Mesendoderm (in vitro differentiated cells): ENCODE data around the gene AHCYL2.

ENCODE experiments used
- DNase-seq: peaks from one replicate; pipeline ENCODE4 v3.0.0; 2013
- H2AK5ac ChIP-seq: 2 replicates; pipeline ENCODE4 v1.6.1; 2013; ENCODE audit warnings: low read length, inconsistent platforms
- H2BK120ac ChIP-seq: 2 replicates; pipeline ENCODE4 v1.6.1; 2013; ENCODE audit warnings: low read depth, mild to moderate bottlenecking, low read length, moderate library complexity, mixed read lengths
- H2BK15ac ChIP-seq: replicated peaks from 2 replicates; pipeline ENCODE4 v1.6.1; 2013; ENCODE audit warnings: low read depth, mild to moderate bottlenecking, moderate library complexity
- H2BK5ac ChIP-seq: 2 replicates; pipeline ENCODE4 v1.6.1; 2013; ENCODE audit warnings: low read length, inconsistent platforms
- H3K18ac ChIP-seq: 2 replicates; pipeline ENCODE4 v1.6.1; 2013; ENCODE audit warnings: mild to moderate bottlenecking, low read length, mixed read lengths
- H3K23ac ChIP-seq: one replicate; pipeline ENCODE4 v1.6.1; 2013; ENCODE audit warnings: low read length
- H3K27ac ChIP-seq: 2 replicates; pipeline ENCODE4 v1.5.1; 2013; ENCODE audit warnings: low read depth, mild to moderate bottlenecking, inconsistent platforms, low read length, moderate library complexity
- H3K27me3 ChIP-seq: 2 replicates; pipeline ENCODE4 v1.6.1; 2013; ENCODE audit warnings: low read length, control low read depth, mild to moderate bottlenecking, inconsistent platforms; ENCODE audit not compliant: insufficient read depth, poor library complexity
- H3K36me3 ChIP-seq: 2 replicates; pipeline ENCODE4 v1.6.1; 2013; ENCODE audit warnings: low read length, inconsistent platforms; ENCODE audit not compliant: control insufficient read depth, insufficient read depth
- H3K4ac ChIP-seq: one replicate; pipeline ENCODE4 v1.6.1; 2013; ENCODE audit warnings: low read depth, mild to moderate bottlenecking, low read length, moderate library complexity
- H3K4me1 ChIP-seq: 2 replicates; pipeline ENCODE4 v1.6.1; 2013; ENCODE audit warnings: low read depth, low read length, inconsistent platforms; ENCODE audit not compliant: control insufficient read depth
- H3K4me2 ChIP-seq: 2 replicates; pipeline ENCODE4 v1.6.1; 2013; ENCODE audit warnings: low read length
- H3K4me3 ChIP-seq: 2 replicates; pipeline ENCODE4 v1.5.1; 2013; ENCODE audit warnings: mild to moderate bottlenecking, low read length
- H3K56ac ChIP-seq: one replicate; pipeline ENCODE4 v1.6.1; 2013; ENCODE audit warnings: low read length
- H3K79me1 ChIP-seq: 2 replicates; pipeline ENCODE4 v1.6.1; 2013; ENCODE audit warnings: low read length, inconsistent platforms
- H3K79me2 ChIP-seq: 2 replicates; pipeline ENCODE4 v1.6.1; 2013; ENCODE audit warnings: mild to moderate bottlenecking, low read length; ENCODE audit not compliant: control insufficient read depth, insufficient read depth
- H3K9ac ChIP-seq: 2 replicates; pipeline ENCODE4 v1.6.1; 2013; ENCODE audit warnings: low read length, inconsistent platforms
- H4K5ac ChIP-seq: one replicate; pipeline ENCODE4 v1.6.1; 2013; ENCODE audit warnings: low read length
- H4K8ac ChIP-seq: one replicate; pipeline ENCODE4 v1.6.1; 2013; ENCODE audit warnings: low read depth, mild to moderate bottlenecking, control low read depth, low read length, moderate library complexity
- WGBS: extraction: QIAGEN DNeasy Blood & Tissue Kit; methylation state at CpG from one replicate; pipeline ENCODE4 v1.1.7; 2013; ENCODE audit warnings: low lambda C conversion rate, missing lambda C conversion rate; ENCODE audit not compliant: insufficient coverage; ENCODE audit errors: extremely low coverage; 5-methylcytosine and 5-hydroxymethylcytosine counted together

The AHCYL2 gene

DNA sequence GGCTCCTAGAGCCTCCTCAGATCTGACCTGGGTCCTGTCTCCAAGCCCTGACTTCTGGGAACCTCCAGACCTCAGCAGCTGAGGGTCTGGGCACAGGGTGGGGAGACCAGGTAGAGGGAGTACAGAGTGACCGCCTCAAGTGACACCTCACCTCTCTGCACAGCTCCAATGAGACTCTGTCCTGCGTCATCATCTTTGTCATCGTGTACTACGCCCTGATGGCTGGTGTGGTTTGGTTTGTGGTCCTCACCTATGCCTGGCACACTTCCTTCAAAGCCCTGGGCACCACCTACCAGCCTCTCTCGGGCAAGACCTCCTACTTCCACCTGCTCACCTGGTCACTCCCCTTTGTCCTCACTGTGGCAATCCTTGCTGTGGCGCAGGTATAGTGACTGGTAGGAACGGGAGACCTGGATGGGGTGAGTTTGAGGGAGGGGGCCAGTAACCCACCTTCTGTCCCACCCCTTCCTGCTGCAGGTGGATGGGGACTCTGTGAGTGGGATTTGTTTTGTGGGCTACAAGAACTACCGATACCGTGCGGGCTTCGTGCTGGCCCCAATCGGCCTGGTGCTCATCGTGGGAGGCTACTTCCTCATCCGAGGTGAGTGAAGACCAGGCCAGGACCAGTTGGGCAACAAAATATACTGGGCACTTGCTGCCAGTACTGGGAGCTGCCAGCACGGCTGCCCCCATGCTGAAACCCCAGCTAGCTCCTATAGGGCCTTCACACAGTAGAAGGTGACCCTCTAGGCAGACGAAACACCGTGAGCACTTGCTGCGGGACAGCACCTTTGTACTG is 18.6 kb upstream of the AHCYL2 start:
- Histone ChIP-seq H3K4ac (no peak overlapping the region), H3K79me1 (peaks cover 1% of the 10 kb centered on the region), H2BK120ac (no peak overlapping the region), H4K8ac (no peak overlapping the region), H3K4me2 (no peak overlapping the region), H3K27ac (no peak overlapping the region), H3K4me1 (no peaks in the 10 kb centered on the region), H3K9ac (no peak overlapping the region), H3K27me3 (no peaks in the 10 kb centered on the region), H4K5ac (no peak overlapping the region), H2BK5ac (no peak overlapping the region), H3K56ac (no peak overlapping the region), H3K23ac (no peak overlapping the region), H2BK15ac (no peak overlapping the region), H3K79me2 (no peaks in the 10 kb centered on the region), H3K36me3 (no peaks in the 10 kb centered on the region), H3K18ac (no peak overlapping the region), H3K4me3 (no peak overlapping the region), H2AK5ac (no peak overlapping the region)
- no peak for DNase-seq
- no CpG with 5 or more reads among the region's 18 CpGs for WGBS

DNA sequence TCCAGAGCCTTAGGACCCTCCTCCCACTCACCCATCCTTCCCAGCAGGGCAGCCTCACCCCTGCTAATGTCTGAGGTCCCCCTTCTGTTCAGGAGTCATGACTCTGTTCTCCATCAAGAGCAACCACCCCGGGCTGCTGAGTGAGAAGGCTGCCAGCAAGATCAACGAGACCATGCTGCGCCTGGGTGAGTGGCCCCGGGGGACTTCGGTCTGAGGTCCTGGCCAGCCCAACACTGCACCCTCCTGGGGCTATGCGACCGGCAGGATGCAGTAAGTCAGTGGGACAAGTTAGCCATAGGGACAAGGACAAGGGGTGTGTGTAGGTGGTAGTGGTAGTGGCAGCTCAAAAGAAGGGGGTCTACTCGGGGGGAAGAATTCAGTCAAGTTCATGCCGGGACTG is 16.2 kb upstream of the AHCYL2 start:
- H2AK5ac ChIP-seq, result no peak overlapping the region
- H2BK15ac ChIP-seq, result no peak overlapping the region
- H2BK5ac ChIP-seq, result no peak overlapping the region
- no peaks in the 10 kb centered on the region for H3K27me3 ChIP-seq
- WGBS, result no CpG with 5 or more reads among the region's 9 CpGs
- no peak overlapping the region for H3K56ac ChIP-seq
- H3K18ac ChIP-seq, result no peak overlapping the region
- no peak for DNase-seq
- no peak overlapping the region for H3K4me3 ChIP-seq
- H2BK120ac ChIP-seq, result no peak overlapping the region
- H3K4me2 ChIP-seq, result no peak overlapping the region
- no peaks in the 10 kb centered on the region for H3K36me3 ChIP-seq
- no peak overlapping the region for H3K27ac ChIP-seq
- no peak overlapping the region for H3K9ac ChIP-seq
- no peak overlapping the region for H3K23ac ChIP-seq
- H3K4ac ChIP-seq, result no peak overlapping the region
- H3K4me1 ChIP-seq, result no peaks in the 10 kb centered on the region
- H4K5ac ChIP-seq, result no peak overlapping the region
- no peaks in the 10 kb centered on the region for H3K79me2 ChIP-seq
- no peaks in the 10 kb centered on the region for H3K79me1 ChIP-seq
- H4K8ac ChIP-seq, result no peak overlapping the region

DNA sequence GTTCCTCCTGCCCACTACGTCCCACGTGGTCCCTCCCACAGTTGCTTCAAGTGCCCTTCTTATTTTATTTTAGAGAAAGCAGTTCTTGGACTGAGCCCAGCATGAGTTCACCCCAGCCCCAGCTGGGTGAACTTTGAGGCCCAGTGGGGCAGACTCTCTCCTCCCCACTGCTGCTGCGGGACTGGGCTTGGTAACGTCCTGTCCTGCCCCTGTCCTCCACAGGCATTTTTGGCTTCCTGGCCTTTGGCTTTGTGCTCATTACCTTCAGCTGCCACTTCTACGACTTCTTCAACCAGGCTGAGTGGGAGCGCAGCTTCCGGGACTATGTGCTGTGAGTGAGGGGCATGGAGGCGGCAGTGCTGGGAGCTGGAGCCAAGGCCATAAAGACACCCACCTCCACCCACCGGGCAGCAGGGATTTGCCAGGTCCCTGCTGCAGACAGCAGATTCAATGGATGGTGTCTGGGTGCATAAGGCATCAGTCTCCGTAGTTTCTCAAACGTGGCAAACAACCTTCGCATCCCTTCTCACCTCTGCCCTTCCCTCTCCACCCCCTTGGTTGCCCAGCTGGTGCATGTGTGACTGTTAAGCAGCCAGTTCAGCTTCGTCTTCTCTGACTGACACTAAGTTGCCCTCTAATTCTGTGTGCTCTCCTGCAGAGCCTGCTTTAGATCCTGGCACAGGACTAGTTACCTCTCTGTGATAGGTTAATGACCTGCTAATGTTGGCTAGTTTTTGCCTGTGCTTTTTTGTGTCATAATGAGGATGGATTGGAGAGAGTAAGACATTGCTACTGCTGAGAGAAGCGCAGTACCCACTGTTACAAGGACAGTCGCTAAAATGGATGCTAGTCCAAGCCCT is 15.5 kb upstream of the AHCYL2 start:
- Histone ChIP-seq H3K56ac (no peak overlapping the region), H3K36me3 (no peaks in the 10 kb centered on the region), H3K79me2 (no peaks in the 10 kb centered on the region), H3K4me1 (no peaks in the 10 kb centered on the region), H3K18ac (no peak overlapping the region), H3K27ac (no peak overlapping the region), H2BK15ac (no peak overlapping the region), H2BK120ac (no peak overlapping the region), H3K27me3 (no peaks in the 10 kb centered on the region), H3K4ac (no peak overlapping the region), H4K8ac (no peak overlapping the region), H3K4me3 (no peak overlapping the region), H4K5ac (no peak overlapping the region), H3K4me2 (no peak overlapping the region), H3K23ac (no peak overlapping the region), H2AK5ac (no peak overlapping the region), H2BK5ac (no peak overlapping the region), H3K9ac (no peak overlapping the region), H3K79me1 (no peaks in the 10 kb centered on the region)
- no CpG with 5 or more reads among the region's 15 CpGs for WGBS
- no peak for DNase-seq

DNA sequence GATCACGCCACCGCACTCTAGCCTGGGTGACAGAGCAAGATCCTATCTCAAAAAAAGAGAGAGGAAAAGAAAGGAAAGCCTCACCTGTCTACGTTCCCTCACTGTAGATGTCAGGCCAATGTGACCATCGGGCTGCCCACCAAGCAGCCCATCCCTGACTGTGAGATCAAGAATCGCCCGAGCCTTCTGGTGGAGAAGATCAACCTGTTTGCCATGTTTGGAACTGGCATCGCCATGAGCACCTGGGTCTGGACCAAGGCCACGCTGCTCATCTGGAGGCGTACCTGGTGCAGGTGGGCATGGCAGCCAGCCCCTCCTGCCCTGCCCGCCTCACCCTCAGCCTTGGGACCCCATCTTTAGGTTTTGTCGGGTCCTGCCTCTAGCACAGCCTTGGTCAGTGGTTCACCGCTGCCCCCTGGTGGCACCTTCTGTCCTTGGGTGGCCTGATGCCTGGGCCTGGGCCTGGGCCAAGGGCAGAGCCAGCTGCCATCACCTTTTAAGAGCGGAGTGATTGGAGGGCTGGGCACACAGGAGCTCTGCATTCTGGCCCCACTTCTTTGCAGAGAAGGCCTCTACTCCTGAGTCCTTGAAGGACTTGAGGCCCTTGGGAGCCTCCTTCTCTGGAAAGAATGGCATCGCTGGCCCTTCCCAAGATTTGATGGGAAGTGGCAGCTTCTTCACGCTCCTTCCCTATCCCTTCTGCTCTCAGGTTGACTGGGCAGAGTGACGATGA is 14.4 kb upstream of the AHCYL2 start:
- no peak overlapping the region for H2AK5ac ChIP-seq
- H3K79me1 ChIP-seq, result no peaks in the 10 kb centered on the region
- no peak overlapping the region for H3K4me3 ChIP-seq
- no peak overlapping the region for H3K23ac ChIP-seq
- no peak overlapping the region for H2BK120ac ChIP-seq
- H3K4ac ChIP-seq, result no peak overlapping the region
- no CpG with 5 or more reads among the region's 16 CpGs for WGBS
- H3K9ac ChIP-seq, result no peak overlapping the region
- H2BK5ac ChIP-seq, result no peak overlapping the region
- no peaks in the 10 kb centered on the region for H3K79me2 ChIP-seq
- no peak overlapping the region for H2BK15ac ChIP-seq
- no peaks in the 10 kb centered on the region for H3K36me3 ChIP-seq
- no peak overlapping the region for H4K5ac ChIP-seq
- H3K27ac ChIP-seq, result no peak overlapping the region
- H3K27me3 ChIP-seq, result no peaks in the 10 kb centered on the region
- no peaks in the 10 kb centered on the region for H3K4me1 ChIP-seq
- no peak overlapping the region for H3K56ac ChIP-seq
- no peak overlapping the region for H3K4me2 ChIP-seq
- DNase-seq, result peak; percentile 64
- H3K18ac ChIP-seq, result no peak overlapping the region
- H4K8ac ChIP-seq, result no peak overlapping the region

DNA sequence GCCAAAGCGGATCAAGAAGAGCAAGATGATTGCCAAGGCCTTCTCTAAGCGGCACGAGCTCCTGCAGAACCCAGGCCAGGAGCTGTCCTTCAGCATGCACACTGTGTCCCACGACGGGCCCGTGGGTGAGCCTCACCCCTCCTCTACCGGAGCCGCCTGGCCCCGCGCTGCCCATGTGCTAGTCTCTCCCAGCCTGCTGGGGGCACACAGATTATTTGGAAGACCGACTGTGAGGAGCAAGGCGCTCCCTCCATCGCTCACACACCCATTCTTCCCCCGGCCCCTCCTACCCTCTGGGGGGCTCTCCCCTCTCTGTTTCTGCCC is 13.9 kb upstream of the AHCYL2 start:
- Histone ChIP-seq H3K9ac (no peak overlapping the region), H3K27ac (no peak overlapping the region), H3K4me1 (no peaks in the 10 kb centered on the region), H3K23ac (no peak overlapping the region), H2AK5ac (no peak overlapping the region), H3K4me3 (no peak overlapping the region), H3K79me2 (no peaks in the 10 kb centered on the region), H3K4ac (no peak overlapping the region), H3K36me3 (no peaks in the 10 kb centered on the region), H2BK120ac (no peak overlapping the region), H4K5ac (no peak overlapping the region), H4K8ac (no peak overlapping the region), H3K79me1 (no peaks in the 10 kb centered on the region), H2BK15ac (no peak overlapping the region), H3K18ac (no peak overlapping the region), H2BK5ac (no peak overlapping the region), H3K56ac (no peak overlapping the region), H3K27me3 (no peaks in the 10 kb centered on the region), H3K4me2 (no peak overlapping the region)
- no peak for DNase-seq
- no CpG with 5 or more reads among the region's 14 CpGs for WGBS
